ENCODE results near the gene LRRC37A2.
"Not testable (repeated sequence)": the region's sequence is repeated elsewhere in the genome, so short reads cannot be mapped to it uniquely, and the experiment has no call there.

LRRC37A2 gene

DNA sequence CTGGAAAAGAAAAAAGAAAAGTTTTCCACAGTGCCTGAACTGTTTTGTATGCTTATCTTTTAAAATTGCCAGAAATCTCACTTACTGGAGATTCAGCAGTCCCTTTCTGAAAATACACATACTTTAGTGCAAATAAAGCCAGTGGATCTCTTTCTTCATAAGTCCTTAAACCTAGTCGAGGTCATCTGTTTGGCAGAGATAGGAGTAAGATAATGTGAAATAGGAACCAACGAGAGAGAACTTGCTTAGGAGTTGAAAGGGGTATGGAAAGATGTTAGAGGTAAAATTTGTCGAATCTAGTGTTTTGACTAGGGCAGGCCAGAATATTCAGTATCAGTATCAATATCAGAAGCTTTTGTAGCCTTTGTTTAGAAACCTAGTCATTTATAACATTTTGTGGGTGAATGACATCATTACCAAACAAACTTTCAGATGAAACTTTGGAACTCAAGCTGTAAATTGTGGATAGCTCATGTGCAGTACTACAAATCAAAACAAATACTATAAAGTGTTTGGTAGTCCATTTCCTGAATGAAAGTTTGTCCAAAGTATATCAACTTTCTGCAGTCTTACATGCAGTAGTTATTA is 86.2 kb downstream of the LRRC37A2 start:
- not testable (repeated sequence) for DNase-seq (ENCODE audit: low read depth, low spot score)

DNA sequence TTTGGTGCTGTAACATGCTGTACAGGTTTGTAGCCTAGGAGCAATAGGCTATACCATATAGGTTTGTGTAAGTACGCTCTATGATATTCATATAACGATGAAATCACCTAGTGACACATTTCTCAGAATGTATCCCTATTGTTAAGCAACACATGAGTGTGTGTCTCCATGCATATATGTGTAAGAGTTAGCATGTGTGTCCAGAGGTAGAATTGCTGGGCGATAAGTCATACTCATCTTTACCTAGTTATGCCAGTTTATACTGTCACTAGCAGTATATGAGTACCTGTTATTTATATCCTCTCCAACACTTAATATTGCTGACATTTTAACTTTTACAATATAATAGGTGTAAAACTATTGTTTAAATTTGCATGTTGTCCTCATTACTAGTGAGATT is 88.5 kb downstream of the LRRC37A2 start:
- DNase-seq (ENCODE audit: low read depth, low spot score): not testable (repeated sequence)

- DNase-seq (ENCODE audit: low read depth, low spot score): not testable (repeated sequence)
These were observed 90.9 kb downstream of the LRRC37A2 start for GRCh38 chr17:46603125-46603524.

Data from ELF-1 (cell line).